PC-3 (cell line): ENCODE data around the gene NUP153.

Source experiments
- CTCF ChIP-seq: fragments of 300-600 bp; sonication (generic); conservative IDR thresholded peaks from 2 replicates; pipeline ENCODE4 v1.5.1; 2017; ENCODE audit warnings: antibody characterized with exemption, low read depth, mild to moderate bottlenecking, low read length
- EZH2 ChIP-seq: fragments of 300-600 bp; sonication (generic); IDR thresholded peaks from one replicate; pipeline ENCODE4 v1.6.1; 2017; ENCODE audit warnings: antibody characterized with exemption, mild to moderate bottlenecking, low read length; ENCODE audit not compliant: unreplicated experiment

- no peak for TF ChIP-seq EZH2
- TF ChIP-seq CTCF: no peak
Observed at GRCh38 chr6:17684134-17684533, 22.6 kb downstream of the NUP153 start.
